ENCODE results near the gene NCAPG2. TPM values are rescaled to one million over a fixed set of nuclear protein-coding genes. Genes with fewer than 3 reads are reported as not detected.

NCAPG2 gene
- total and polyA plus RNA-seq, 2 experiments from 2014 or later = 38.7 to 91.2 TPM

DNA sequence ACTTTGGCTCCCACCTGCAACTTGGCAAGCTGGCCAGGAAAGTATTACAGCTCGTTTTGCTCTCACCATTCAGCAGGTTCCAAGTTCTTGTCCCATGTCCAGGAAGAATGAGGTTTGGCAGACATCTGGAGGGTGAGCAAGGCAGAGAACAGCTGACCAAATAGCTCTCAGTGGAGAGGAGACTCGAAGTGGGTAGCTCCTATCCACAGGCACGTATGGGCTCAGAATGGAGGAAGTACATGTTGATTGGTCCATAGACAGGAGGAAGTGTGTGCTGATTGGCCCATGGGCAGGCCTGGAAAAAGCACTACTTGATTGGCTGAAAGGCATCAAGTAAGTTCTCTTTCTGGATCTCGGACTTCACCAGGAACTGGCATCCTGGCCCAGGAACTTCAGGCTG is 3.0 kb upstream of the NCAPG2 start:
- H3K36me3 Mint-ChIP-seq (ENCODE audit: low read depth) = peaks cover 13% of the 10 kb centered on the region
- no peaks in the 10 kb centered on the region for H4K20me1 ChIP-seq (replicated peaks; ENCODE audit: insufficient read depth)
- no peak overlapping the region for H3K4me3 Mint-ChIP-seq
- DNase-seq (ENCODE audit: low spot score) (peak; percentile 34), ATAC-seq (no peak)
- H3K4me1 ChIP-seq (ENCODE audit: insufficient read depth) = peaks cover 15% of the 10 kb centered on the region
- no peaks in the 10 kb centered on the region for H3K27me3 ChIP-seq (ENCODE audit: insufficient read depth)
- H2AFZ ChIP-seq = no peak overlapping the region
- H3K27ac Mint-ChIP-seq = no peak overlapping the region
- no peak overlapping the region for H3K27ac ChIP-seq (ENCODE audit: low read depth)
- peaks cover 18% of the 10 kb centered on the region for H3K9me3 Mint-ChIP-seq
- H3F3A ChIP-seq (replicated peaks; ENCODE audit: low read depth) = no peaks in the 10 kb centered on the region; the same call in 1 of the 2 replicates
- peaks cover 4% of the 10 kb centered on the region for H3K27me3 Mint-ChIP-seq (ENCODE audit: insufficient read depth, low read depth, poor library complexity)
- H3K4me1 Mint-ChIP-seq = peaks cover 19% of the 10 kb centered on the region
- no peaks in the 10 kb centered on the region for H3K9me2 ChIP-seq (ENCODE audit: insufficient read depth)
- H3K4me2 ChIP-seq = no peak overlapping the region
- no peak overlapping the region for H3K4me3 ChIP-seq
- H3K36me3 ChIP-seq (ENCODE audit: insufficient read depth) = no peaks in the 10 kb centered on the region; the same call in 1 of the 2 replicates
- H3K79me2 ChIP-seq (replicated peaks; ENCODE audit: insufficient read depth) = peaks cover 12% of the 10 kb centered on the region
- TF ChIP-seq EZH2phosphoT487 (IDR thresholded peaks at IDR 0.05; ENCODE audit: unreplicated experiment) = no peak
- TF ChIP-seq, protein P1, sequence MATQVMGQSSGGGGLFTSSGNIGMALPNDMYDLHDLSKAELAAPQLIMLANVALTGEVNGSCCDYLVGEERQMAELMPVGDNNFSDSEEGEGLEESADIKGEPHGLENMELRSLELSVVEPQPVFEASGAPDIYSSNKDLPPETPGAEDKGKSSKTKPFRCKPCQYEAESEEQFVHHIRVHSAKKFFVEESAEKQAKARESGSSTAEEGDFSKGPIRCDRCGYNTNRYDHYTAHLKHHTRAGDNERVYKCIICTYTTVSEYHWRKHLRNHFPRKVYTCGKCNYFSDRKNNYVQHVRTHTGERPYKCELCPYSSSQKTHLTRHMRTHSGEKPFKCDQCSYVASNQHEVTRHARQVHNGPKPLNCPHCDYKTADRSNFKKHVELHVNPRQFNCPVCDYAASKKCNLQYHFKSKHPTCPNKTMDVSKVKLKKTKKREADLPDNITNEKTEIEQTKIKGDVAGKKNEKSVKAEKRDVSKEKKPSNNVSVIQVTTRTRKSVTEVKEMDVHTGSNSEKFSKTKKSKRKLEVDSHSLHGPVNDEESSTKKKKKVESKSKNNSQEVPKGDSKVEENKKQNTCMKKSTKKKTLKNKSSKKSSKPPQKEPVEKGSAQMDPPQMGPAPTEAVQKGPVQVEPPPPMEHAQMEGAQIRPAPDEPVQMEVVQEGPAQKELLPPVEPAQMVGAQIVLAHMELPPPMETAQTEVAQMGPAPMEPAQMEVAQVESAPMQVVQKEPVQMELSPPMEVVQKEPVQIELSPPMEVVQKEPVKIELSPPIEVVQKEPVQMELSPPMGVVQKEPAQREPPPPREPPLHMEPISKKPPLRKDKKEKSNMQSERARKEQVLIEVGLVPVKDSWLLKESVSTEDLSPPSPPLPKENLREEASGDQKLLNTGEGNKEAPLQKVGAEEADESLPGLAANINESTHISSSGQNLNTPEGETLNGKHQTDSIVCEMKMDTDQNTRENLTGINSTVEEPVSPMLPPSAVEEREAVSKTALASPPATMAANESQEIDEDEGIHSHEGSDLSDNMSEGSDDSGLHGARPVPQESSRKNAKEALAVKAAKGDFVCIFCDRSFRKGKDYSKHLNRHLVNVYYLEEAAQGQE (IDR thresholded peaks at IDR 0.05; ENCODE audit: unreplicated experiment) = no peak

DNA sequence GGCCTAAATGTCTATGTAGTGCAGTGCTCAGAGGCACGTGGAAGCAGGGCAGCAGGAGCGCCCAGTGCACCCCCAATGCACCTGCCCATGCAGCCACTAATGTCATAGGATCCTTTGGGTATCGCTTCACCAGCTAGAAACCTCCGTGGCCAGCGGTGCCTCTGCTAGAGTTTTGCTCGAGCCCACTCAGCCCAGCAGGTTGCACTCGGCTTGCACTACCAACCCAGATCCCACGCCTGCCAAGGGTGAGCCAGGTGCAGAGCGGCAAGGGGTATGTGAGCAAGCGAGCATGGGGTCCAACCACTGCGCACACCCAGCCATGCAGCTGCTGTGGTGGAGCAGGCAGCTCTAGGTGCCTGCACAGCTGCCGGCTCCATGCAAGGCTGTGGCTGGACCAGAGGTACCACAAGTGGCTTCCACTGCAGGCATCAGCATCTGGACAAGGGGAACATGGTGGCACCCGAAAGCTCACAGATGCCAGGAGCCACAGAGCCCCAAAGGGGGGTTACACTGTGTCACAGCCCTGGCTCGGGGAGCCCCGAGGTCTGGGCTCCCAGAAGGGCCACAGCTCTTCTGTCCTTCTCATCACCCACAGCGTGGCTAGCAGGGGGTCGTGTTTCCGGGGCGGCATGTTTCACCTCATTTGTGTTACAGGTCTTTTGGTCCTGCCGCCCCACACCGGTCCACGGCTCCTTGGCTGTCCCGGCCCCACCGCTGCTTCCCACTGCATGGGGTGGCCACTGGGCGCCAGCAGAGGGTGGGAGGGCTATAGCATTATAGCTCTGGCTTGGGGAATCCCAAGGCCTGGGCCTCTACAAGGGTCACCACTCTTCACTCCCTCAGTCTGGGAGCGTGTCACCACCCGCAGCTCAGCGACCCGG is 2.3 kb upstream of the NCAPG2 start:
- DNase-seq (ENCODE audit: low spot score) = no peak
- peaks cover 15% of the 10 kb centered on the region for H3K36me3 Mint-ChIP-seq (ENCODE audit: low read depth)

More for the DNA sequence above, 2.3 kb upstream of the NCAPG2 start:
- no peak overlapping the region for H3K27ac ChIP-seq (ENCODE audit: low read depth)
- no peaks in the 10 kb centered on the region for H3K27me3 ChIP-seq (ENCODE audit: insufficient read depth)
- Mint-ChIP-seq H3K4me3 (no peak overlapping the region), H3K27me3 (ENCODE audit: insufficient read depth, low read depth, poor library complexity) (peaks cover 4% of the 10 kb centered on the region), H3K4me1 (peaks cover 25% of the 10 kb centered on the region), H3K27ac (no peak overlapping the region), H3K9me3 (peaks cover 18% of the 10 kb centered on the region)
- H4K20me1 ChIP-seq (replicated peaks; ENCODE audit: insufficient read depth) = no peaks in the 10 kb centered on the region
- no peaks in the 10 kb centered on the region for H3K9me2 ChIP-seq (ENCODE audit: insufficient read depth)
- H3K4me3 ChIP-seq = no peak overlapping the region
- no peak overlapping the region for H3K4me2 ChIP-seq
- TF ChIP-seq POLR2AphosphoS5 (IDR thresholded peaks at IDR 0.05; ENCODE audit: low read depth) (no peak), NANOG (IDR thresholded peaks at IDR 0.05; ENCODE audit: borderline replicate concordance) (no peak), ZNF331 (CRISPR knock-in tag; IDR thresholded peaks at IDR 0.05; ENCODE audit: low read depth) (no peak), ZNF114 (CRISPR knock-in tag; IDR thresholded peaks at IDR 0.05) (no peak), EZH2 (IDR thresholded peaks at IDR 0.05; ENCODE audit: low read depth, unreplicated experiment) (no peak), JUNB (IDR thresholded peaks at IDR 0.05; ENCODE audit: unreplicated experiment) (no peak)
- TF ChIP-seq, protein P1 (IDR thresholded peaks at IDR 0.05; ENCODE audit: unreplicated experiment) = no peak
- TF ChIP-seq, protein P2, sequence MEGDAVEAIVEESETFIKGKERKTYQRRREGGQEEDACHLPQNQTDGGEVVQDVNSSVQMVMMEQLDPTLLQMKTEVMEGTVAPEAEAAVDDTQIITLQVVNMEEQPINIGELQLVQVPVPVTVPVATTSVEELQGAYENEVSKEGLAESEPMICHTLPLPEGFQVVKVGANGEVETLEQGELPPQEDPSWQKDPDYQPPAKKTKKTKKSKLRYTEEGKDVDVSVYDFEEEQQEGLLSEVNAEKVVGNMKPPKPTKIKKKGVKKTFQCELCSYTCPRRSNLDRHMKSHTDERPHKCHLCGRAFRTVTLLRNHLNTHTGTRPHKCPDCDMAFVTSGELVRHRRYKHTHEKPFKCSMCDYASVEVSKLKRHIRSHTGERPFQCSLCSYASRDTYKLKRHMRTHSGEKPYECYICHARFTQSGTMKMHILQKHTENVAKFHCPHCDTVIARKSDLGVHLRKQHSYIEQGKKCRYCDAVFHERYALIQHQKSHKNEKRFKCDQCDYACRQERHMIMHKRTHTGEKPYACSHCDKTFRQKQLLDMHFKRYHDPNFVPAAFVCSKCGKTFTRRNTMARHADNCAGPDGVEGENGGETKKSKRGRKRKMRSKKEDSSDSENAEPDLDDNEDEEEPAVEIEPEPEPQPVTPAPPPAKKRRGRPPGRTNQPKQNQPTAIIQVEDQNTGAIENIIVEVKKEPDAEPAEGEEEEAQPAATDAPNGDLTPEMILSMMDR (conservative IDR thresholded peaks at IDR 0.05; ENCODE audit: low read depth in 2 of 2) = no peak
- H3K79me2 ChIP-seq (replicated peaks; ENCODE audit: insufficient read depth) = peaks cover 16% of the 10 kb centered on the region
- no peak for ATAC-seq
- H3K4me1 ChIP-seq (ENCODE audit: insufficient read depth) = peaks cover 20% of the 10 kb centered on the region
- no peaks in the 10 kb centered on the region; the same call in 1 of the 2 replicates for H3K36me3 ChIP-seq (ENCODE audit: insufficient read depth)
- H3F3A ChIP-seq (replicated peaks; ENCODE audit: low read depth) = no peaks in the 10 kb centered on the region; the same call in 1 of the 2 replicates
- no peak overlapping the region for H2AFZ ChIP-seq

Measured in GM23338 (cell line).